Fibroblast of the conjunctiva (primary cell): ENCODE data around the gene EGF.

Experiments used
- DNase-seq: peaks from one replicate; pipeline ENCODE4 v3.0.0-alpha.2; 2010; ENCODE audit warnings: low read depth

Gene EGF

DNA sequence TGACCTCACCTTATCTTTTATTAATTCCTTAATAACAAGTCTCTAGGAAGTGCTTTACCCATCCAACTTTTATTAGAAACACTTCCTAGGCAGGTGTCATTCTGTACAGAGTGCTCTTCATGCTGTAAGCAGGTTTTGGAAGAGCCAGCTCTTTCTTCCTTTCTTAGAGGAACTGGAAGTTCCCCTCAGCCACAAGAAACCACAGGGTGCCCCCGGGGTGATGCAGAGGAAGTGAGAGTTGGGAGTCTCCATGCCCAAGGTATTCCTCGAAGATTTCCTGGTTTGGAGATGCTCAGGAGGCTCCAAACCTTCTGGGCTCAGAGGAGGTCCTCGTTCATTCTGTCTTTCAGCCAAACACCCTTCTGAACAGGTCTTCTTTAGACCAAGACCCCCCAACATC is 83.8 kb downstream of the EGF start:
- DNase-seq = no peak

DNA sequence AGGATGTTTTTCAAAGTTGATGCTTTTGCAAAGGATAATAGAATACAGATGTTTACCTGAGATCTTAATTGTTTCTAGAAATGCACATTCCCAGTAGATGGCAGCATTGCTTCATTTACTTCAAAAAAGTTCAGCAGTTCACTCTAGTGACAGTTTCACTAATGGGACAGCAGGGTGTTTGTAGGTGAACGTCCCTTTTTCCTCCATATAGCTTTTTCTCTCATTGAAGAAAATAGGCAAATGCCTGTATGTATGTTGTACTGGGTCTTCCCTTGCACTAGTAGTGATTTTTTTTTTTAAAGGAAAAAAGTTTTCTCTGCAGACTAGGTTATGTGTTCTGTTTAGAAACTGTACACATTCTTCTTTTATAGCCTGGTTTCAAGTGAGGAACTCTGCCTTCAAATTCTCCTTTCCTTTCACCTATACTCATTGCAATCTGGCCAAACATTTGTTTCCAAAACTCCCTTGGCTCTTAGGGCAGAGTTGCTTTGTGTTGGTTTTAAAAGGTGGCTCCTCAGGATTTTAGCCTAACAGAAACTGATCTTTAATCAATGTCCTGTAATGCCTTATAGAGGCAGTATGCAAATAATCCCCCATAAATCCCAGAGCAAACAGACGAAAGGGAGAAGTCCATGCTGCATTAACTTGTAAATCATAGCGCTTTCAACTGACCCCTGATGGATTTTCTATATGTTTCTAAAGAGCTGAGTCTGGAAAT is 86.3 kb downstream of the EGF start:
- peak; percentile 42 for DNase-seq

- DNase-seq = no peak
These were observed 86.9 kb downstream of the EGF start for GRCh38 chr4:109999585-109999912.

- DNase-seq = no peak
These were observed 89.6 kb downstream of the EGF start for GRCh38 chr4:110002326-110002725.

- DNase-seq = no peak
These were observed 90.9 kb downstream of the EGF start for GRCh38 chr4:110003401-110004187.

DNA sequence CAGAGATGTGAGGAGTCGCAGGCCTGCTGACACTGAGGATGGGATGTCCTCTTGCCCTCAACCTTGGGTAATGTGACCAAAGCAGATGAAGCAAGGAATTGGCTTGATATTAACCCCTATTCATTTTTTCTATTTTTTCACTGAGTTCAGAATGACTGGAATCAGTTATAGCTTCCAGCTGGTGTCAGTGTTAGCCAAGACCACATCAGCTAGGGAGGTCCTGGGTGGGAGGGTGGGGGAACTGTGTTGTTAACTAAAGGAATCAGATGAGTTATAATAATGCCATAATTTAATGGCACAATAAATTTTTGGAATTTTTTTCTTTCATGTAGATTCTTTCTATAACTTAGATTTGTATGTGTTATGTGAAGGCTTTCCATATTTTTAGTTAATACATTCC is 91.9 kb downstream of the EGF start:
- DNase-seq = no peak

- peak; percentile 65 for DNase-seq
These were observed 92.9 kb downstream of the EGF start for GRCh38 chr4:110005461-110006056.

DNA sequence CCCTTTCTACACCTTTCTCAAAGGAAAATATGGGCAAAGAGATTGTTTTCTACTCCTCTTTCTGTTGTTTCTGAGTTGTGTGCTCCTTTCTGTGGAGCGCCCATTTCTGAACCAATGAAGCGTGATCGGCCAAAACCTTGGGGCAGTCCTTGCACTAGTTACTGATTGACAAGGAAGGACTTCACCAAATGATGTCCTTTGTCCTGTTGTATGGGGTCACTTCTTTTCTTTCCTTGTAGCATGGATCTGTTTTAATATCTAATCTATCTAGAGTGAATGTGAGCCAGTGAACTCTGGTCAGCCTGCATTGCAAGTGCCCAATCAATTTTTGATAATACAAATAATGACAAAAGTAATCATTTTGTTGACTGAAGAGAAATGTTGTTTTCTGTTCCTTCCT is 94.5 kb downstream of the EGF start:
- DNase-seq = no peak

DNA sequence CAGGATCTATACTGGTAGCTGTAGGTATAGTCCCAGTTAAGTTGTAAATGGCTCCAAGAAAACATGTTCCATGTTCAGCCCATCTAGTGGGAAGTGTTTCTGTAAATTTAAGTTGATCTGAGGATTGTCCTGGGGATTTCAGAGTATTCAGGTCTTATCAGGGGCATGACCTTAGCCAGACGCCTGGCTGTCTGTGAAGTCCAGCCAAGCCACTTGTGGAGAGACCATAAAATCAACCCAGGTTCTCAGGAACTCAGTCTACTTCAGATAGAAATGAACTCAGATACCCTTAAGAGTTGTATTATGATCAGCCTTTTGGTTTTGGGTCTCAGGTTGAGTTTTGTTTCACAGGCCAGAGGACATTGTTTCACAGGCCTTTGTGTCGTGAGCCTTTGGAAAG is 95.9 kb downstream of the EGF start:
- DNase-seq = no peak

GRCh38 chr4:110009550-110009949 is 96.9 kb downstream of the EGF start:
- no peak for DNase-seq

- no peak for DNase-seq
These were observed 98.1 kb downstream of the EGF start for GRCh38 chr4:110010797-110011196.

- no peak for DNase-seq
These were observed 100.2 kb downstream of the EGF start for GRCh38 chr4:110012917-110013316.

- DNase-seq = no peak
These were observed 101.5 kb downstream of the EGF start for GRCh38 chr4:110014233-110014632.

DNA sequence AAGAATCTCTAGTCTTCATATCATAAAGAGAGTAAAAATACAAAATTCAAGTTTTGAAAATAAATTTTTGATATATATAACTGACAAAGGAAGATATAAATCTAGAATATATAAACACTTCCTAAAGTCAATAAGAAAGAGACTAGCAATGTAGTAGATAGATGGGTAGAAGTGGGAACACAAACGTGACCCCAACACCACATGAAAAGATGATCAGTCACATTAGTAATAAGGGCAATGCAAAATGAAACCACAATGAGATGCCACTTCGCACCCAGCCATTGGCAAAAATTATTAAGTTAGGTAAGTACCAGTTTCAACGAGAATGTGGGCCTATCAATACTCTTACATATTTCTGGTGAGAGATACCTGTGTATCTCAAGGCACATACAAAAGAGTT is 106.5 kb downstream of the EGF start:
- DNase-seq = no peak

DNA sequence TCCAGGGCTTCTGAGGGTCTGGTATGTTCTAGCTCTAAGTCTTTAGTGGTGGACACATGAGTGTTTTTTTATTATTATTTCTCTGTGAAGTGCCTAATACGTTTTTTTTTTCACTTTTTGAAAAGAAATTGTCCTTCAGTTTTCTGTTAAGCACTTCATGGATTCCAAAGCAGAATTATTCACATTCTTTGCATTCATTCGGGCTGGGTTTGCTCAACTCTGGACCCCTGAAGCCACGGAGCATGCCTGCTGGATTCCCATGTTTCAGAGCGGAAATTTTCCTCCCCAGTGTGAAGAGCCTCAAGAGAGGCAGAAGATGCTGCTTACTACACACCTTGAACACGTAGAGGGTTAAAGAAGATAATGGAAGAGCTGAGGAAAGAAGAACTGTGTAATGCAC is 107.5 kb downstream of the EGF start:
- DNase-seq = no peak

DNA sequence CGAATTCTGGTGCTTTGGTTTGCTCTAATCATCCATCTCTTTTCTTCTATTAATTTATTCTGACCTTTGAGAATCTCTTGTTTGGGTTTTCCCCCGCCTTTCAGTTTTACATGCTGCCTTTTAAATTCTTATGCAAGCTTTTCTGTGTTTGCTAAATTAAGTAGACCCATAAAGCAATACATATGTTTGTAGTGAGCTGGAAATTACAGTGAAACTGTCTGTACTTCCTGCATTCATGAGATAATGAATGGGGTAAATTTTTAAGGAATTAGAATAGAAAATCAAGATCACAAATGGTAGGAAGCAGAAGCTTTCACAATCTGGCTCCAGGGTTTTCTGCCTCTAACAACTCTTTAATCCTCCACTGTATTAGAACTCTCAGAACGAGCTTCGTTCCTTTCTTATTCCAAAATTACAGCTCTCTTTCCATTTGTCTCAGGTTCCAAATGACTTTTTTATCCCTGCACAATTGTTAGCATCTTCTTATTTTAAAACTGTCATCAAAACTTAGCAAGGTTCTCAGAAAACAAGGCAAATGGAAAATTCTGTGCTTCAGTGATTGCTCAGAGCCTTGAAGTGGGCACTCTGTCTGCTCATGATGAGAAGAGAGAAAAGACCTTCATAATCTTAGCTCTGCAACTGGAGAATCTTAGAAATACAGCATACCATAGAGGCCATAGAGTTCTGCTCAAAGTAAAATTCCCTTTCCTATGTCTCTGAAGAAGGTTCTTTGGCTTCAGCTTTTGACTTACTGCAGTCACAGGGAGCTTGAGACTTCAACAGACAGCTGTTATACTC is 108.2 kb downstream of the EGF start:
- DNase-seq = no peak

DNA sequence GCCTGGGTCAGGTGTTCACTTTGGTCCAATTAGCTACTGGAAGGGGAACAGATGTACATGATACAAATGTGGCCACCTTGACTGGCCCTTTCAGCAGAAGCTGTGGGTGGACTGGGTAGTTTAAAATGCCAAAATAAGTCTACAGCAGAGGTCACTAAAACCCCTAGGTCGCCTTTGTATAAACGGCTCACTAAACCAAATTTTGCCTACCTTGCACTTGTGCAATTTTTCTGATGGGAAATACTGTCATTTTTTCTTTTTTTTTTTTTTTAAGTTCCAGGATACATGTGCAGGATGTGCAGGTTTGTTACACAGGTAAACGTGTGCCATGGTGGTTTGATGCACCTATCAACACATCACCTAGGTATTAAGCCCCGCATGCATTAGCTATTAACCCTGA is 109.8 kb downstream of the EGF start:
- DNase-seq = no peak

DNA sequence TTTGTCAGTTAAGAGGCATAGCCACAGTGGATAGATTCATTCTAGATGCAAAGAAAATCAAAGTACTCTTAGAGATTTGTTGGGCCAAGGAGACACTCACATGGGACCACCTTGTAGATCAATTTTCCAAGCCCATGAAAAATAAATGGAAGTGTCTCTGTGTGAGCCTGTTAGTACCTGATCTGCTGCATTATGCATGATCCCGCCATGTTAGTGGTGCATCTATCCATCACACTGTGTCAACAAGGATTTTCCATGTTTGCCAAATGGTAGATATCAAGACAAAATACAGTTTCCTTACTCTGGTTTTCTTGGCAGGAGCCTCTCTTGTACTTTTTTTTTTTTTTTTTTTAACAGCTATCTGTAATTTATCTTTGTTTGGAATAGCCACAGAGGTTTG is 112.4 kb downstream of the EGF start:
- DNase-seq = no peak

- DNase-seq = no peak
These were observed 113.0 kb downstream of the EGF start for GRCh38 chr4:110025718-110026117.

GRCh38 chr4:110032603-110033002 is 119.9 kb downstream of the EGF start:
- DNase-seq = no peak

- no peak for DNase-seq
These were observed 120.8 kb downstream of the EGF start for GRCh38 chr4:110033355-110034025.

- no peak for DNase-seq
These were observed 121.3 kb downstream of the EGF start for GRCh38 chr4:110034026-110034393.
